Stimulated activated CD4-positive, alpha-beta T cell treated with anti-CD3 and anti-CD28 coated beads, Interleukin-2, amount 100 ng/mL, for 48 hours (primary cell): Measurements from ENCODE around the gene KCNT1.
"Not testable (repeated sequence)": the region's sequence is repeated elsewhere in the genome, so short reads cannot be mapped to it uniquely, and the experiment has no call there.

Experiments
- DNase-seq, 2 donors: peaks; one replicate each; pipeline ENCODE4 v3.0.0-alpha.2; 2020

KCNT1 gene

DNA sequence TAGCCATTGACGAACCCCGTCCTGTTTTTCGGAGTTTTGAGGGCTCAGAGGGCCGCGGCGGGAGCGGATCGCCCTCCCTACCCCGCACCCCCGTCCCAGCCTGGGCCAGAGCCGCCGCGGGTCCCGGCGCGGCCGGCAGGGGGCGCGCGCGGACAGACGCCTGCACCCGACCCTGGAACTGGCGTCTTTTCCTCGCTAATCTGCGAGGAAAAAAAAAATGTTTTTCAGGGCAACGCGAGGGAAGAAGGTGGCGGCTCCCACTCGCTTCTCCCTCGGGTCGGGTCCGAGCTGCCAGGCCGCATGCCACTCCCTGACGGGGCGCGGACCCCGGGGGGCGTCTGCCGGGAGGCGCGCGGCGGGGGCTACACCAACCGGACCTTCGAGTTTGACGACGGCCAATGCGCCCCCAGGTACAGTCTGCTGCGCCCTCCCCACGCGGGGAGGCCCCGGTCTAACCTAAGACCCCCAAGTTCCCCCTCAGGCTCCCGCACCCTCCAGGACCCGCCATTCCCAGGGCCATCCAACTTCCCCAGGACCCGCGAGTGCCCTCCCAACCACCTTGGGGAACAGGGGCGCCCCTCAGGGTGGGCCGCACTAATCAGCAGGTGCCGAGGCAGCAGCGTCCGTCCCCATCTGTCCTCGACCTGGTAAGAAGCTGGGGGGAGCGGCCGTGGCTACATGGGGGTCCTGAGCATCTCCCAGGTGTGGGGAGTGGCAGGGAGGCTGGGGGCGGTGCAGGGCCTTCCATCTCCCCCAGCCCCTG, at the start of gene KCNT1:
Gene KCNT1 (plus strand): TSS at position 227 of the 763 bp plus-strand sequence. CDS start 74 bp downstream, at position 301.
- peak; percentile 57 to 68 for DNase-seq

DNA sequence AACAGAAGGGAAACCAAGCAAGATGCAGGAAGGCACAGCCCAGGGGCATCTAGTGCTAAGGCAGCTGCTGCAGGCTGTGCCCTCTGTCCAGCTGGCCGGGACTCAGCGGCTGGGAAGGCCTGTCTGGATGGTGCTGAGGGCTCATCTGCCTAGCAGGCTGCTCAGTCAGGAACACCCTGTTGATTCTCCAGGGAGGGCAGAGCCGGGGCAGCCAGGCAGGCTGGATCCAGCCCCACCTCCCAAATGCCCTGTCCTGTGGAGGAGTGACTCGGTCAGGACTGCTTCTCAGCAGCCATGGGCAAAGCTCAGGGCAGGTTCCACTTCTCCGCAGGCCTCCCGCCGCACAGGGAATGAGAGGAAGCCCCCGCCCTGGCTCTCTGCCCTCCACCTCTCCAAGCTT, 46.7 kb upstream of the KCNT1 start:
- no peak for DNase-seq

GRCh38 chr9:135657416-135657815, 44.6 kb upstream of the KCNT1 start:
- no peak for DNase-seq

DNA sequence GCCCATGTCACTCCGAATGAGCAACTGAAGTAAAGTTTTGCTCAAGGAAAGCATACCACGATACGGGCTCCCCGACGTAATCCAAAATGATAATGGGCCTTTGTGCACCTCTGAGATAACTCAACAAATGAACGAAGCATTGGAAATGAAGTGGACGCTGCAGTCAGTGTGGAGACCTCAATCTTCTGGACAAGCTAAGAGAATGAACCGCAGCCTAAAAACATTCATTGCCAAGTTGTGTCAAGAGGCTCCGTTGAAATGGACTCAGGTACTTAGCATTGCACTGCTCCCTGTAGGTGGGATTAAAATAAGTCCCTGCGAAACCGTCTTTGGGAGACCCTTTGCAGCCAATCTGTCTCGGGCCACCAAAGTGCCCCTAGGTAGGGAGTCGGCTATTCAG, 42.7 kb upstream of the KCNT1 start:
- no peak for DNase-seq

DNA sequence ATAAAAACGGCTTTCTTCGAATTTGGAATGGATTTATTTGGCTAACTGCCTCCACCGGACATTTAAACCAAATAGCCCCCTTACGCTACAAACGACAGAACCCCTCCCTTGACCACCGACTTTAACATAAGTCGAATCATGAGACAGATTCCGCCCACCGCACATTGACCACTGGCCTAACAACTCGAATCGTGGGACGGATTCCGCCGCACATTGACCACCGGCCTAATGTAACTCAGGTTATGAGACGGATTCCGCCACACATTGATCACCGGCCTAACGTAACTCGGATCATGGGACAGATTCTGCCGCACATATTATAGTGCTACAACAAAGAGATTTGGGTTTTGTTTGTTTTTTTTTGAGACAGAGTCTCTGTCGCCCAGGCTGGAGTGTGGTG, 41.6 kb upstream of the KCNT1 start:
- DNase-seq, result no peak

DNA sequence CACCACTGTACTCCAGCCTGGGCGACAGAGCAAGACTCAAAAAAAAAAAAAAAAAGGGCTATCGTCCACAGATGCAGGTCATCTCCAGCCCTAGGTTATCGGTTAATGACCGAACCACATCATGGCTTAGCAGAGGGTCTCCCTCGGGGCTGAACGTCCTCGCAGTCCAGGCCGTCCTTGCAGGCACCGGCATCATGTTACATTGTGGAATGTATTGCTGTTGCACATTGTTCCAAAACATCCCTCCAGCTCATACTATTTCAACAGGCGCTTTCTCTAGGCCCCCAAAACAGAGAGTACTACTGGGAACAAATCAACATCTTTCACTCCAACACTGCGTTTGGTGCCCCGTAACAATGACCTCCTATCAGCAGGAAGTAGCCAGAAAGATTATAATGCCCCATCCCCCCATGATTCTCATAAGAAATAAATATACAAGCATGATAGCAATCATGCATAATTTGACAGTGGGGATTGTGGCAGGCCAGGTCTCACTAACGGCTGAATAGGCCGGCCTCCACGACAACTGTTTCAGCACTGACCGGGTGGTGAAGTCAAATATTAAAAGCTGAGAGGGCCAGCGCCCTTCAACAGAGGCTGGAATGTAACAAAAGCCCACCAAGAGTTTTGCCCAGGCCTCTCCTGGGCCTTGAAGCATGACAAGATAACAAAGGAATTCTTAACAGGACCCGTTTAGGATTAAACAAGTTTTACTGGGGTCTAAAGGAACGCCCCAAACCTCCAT, 40.0 kb upstream of the KCNT1 start:
- DNase-seq, result no peak

GRCh38 chr9:135662758-135663450, 39.1 kb upstream of the KCNT1 start, which contains the start of gene LCN9:
TSS of gene LCN9 (plus strand) at chr9:135663309. CDS start at chr9:135663322, 13 bp downstream.
- no peak for DNase-seq

DNA sequence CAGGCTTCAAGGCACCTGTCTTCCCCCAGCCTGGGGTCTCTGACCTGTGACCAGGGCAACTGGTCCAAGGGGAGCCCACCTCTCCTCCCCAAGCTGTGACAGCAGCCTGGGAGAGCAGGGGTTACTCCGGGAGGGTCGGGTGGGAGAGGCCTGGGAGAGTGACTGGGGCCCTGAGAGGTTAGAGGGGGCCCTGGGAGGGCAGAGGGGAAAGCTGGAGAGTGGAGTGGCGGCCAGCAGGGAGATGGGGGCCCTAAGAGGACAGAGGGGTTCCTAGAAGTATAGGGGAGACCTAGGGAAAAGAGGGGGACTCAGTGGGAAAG, 38.6 kb upstream of the KCNT1 start:
- DNase-seq, result no peak

DNA sequence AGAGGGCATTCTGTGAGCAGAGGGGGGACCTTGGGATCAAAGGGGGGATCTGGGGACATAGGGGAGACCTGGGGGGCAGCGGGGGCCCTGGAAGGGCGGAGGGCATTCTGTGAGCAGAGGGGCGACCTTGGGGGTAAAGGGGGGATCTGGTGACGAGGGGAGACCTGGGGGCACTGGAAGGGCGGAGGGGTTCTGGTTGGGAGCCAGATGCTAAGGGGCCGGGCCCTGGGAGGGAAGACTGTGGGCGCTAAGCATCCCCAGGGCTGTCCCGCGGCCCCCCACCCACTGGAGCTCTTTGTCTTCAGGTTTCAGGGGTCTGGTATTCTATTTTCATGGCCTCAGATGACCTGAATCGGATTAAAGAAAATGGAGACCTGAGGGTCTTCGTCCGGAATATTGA, 38.1 kb upstream of the KCNT1 start:
- no peak for DNase-seq

DNA sequence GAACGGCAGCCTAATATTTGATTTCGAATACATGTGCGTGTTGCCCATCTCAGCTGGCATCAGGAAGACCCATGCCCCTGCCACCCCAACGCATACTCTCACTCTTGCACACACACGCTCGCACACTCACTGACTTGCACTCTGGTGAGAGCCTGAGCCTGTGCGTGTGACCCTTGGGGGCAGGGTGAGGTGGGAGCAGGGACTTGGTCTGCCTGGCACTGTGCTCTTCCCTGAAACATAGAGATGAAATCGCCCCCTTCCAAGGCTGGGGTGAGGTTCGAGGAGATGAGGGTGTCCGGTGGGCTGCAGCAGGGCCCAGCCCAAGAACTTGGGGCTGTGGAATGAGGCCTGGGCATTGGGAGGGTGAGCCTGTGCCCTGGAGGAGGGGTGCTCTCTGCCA, 37.7 kb upstream of the KCNT1 start:
- DNase-seq, result no peak

DNA sequence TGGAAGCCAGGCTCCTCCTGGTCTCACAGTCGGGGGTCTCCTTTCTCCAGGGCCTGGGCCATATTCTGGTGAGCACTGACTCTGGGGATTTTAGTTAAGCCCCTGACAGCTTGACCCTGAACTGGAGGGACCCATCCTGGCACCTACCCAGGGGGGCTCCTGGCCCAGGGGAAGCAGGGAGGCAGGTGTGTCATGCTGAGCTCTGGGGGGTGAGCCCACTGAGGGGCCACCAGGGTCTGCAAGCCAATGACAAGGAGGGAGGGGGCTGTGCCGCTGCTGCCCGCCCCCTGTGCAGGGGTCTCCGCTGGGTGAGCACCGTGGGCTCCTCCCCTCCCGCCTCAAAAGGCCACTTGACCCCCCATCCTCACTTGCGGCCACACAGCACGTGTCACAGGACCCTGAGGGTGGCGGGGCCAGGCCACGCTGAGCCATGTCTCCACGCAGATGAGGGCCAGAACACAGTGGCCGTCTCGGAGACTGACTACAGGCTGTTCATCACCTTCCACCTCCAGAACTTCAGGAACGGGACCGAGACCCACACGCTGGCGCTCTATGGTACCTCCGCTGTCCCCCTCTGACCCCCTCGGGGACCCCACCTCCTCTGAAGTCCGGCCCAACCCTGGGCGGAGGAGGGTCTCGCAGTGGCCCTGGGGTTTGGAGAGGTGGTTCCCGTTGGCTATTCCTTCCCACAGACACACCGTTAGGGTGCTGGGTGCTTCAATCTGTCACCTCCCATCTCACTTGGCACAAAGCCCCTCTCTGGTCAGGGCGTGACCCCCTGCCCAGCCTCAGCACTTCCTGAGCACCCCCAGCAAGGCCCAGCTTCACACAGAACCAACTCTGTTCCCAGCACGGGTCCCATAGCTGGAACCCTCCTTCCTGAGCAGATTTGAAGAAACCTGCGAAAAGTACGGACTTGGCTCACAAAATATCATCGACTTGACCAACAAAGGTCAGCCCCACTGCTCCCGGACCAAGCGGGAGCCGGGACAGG, 36.9 kb upstream of the KCNT1 start:
- no peak for DNase-seq

DNA sequence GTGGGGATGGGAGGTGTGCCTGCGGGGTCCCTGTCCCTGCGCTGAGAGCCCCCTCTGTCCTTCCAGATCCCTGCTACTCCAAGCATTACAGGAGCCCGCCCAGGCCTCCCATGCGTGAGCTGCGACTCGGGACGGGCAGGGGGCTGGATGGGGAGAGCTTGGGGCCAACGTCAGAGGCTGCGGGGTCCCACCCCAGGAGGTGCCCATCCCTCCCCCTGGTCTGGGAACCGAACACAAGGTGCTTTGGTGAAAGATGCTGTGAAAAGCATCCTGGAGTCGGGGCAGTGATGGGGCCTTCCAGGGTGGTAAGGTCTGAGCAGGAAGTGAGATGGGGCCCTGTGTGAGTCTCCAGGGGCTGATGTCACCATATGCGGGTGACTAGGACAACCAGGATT, 36.2 kb upstream of the KCNT1 start:
- DNase-seq, result no peak

- DNase-seq, result no peak
Observed at GRCh38 chr9:135666534-135667462, 35.2 kb upstream of the KCNT1 start.

DNA sequence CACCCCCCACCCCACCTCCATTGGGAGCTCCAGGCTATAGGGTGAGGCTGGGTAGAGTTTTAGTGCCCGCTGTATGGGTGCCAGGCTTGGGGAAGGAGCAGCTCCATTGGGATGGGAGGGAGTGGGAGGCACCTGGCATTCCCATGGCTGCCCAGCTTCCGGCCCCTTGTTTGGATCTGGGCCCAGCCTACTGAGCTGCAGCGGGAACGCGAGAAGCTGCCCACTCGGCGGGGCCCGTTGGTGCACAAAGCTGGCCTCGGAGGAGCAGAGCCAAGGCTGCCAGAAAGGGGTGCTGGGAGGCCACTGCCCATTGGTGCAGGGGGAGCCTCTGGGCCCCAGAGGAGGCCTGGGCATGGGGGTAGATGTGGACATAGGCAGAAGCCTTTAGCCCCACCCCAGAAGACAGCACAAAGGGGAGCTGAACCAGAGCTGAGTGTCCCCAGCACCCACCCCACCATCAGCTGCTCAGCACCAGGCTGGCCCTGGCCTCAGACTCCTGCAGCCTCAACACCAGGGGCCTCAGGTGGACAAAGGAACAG, 34.5 kb upstream of the KCNT1 start:
- DNase-seq, result no peak

DNA sequence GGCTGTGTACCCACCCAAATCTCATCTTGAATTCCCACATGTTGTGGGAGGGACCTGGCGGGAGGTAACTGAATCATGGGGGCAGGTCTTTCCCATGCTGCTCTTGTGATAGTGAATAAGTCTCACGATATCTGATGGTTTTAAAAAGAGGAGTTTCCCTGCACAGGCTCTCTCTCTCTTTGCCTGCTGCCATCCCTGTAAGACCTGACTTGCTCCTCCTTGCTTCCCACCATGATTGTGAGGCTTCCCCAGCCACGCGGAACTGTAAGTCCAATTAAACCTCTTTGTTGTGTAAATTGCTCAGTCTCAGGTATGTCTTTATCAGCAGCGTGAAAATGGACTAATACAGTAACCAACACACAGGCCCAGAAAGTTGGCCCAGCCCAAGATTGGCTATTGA, 33.0 kb upstream of the KCNT1 start:
- not testable (repeated sequence) for DNase-seq

GRCh38 chr9:135669616-135670285, 32.2 kb upstream of the KCNT1 start:
- no peak for DNase-seq

- DNase-seq, result no peak
Observed at GRCh38 chr9:135670721-135671590, 31.0 kb upstream of the KCNT1 start.

DNA sequence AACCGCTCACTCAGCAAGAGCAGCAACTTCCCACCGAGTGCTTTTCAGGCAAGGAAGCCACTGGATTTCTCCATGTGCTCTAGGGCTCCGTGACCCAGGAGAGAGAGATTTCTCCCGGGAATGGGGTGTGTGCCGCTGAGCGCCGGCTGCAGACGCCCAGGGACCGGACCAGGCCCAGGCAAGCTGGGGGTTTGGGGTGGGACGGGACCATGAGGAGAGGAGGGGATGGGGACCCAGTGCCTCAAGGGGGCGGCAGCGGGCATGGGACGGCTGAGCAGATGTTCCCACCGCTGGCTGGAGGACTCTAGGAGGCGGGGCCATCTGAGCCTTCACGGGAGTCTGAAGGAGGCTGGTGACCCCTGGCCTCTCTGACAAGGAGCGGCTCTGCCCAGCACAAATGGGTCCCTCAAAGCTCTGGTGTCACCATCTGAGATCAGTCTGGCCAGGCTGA, 30.4 kb upstream of the KCNT1 start:
- no peak for DNase-seq

GRCh38 chr9:135672786-135673185, 29.2 kb upstream of the KCNT1 start:
- DNase-seq, result not testable (repeated sequence)
